ENCODE measurements around the gene ZNF585A. TPM values are rescaled to one million over a fixed set of nuclear protein-coding genes. Genes with fewer than 3 reads are reported as not detected.
"Not testable (repeated sequence)": the region's sequence is repeated elsewhere in the genome, so short reads cannot be mapped to it uniquely, and the experiment has no call there.

ZNF585A gene
- total RNA-seq (17.3 TPM), polyA plus RNA-seq (11.5 TPM)

DNA sequence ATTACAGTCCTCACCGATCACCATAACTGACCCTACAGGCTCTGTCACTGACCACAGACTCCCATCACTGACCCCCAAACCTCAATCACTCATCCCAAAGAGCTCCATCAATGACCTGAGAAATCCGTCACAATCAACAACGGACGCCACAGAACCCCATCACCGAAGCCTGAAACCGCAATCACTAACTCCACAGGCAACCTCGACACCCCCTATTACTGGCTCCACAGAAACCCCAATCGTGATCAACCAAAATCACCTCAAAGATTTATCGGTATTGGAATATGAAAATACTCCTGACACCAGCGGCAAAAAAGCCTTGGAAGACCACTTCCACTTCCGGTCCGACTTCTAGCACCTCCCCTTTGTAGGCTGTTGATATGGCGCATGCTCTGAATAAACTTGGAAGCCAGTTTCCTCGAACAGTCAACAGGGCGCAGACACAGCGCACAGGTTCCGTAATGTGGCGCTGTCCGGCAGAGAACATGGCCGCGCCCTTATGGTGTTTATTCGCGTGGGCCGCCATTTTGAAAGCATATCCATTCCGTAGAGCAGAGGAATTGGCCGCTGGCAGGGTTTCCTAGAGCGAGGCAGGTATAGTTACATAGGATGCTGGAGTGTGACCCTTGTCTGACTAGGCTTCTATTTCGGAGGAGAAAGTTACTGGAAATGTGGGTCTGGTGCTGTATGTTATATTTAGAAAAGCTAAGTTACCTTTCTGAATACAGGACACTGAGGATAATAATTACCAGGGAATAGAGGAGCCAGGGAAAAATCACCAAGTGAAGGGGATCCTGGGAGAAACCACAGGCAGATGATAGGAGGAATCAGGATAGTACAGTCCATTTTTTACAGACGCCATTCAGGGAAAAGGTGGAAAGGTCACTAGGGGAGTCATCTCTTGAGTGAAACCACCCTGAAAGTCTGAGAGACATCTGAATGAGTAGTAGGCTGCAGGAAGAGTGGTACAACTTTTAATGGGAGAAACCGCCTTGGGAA, at the start of gene ZNF585A:
TSS of gene ZNF585A (minus strand) at position 328 of the 999 bp plus-strand sequence. CDS start 2,785 bp downstream, outside the sequence.
- Histone ChIP-seq H3K4me1 (ENCODE audit: insufficient read depth) (no peaks in the 10 kb centered on the region), H3K27ac (ENCODE audit: low read depth) (peak within 1 kb of the TSS; percentile 67), H3K4me3 (ENCODE audit: low read depth, low read length) (peak within 1 kb of the TSS; percentile 73), H3K36me3 (ENCODE audit: insufficient read depth) (peaks cover 5% of the 10 kb centered on the region)
- WGBS, result 5% methylated on average over 30 of the region's 30 CpGs
- peak; percentile 95 for DNase-seq (ENCODE audit: extremely low spot score)

DNA sequence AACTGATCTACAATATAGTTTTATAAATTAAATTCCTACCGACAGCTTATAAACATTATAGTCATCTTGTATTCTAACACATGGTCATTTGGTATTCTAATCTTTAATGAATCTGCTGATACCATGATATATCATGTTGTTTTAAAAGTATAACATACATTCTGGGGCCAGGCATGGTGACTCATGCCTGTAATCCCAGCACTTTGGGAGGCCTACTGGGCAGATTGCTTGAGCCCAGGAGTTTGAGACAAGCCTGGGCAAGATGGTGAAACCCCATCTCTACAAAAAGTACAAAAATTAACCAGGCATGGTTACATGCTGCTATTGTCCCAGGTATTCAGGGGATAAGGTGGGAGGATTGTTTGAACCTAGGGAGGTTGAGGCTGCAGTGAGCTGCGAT, 48.6 kb upstream of the ZNF585A start:
- H3K27ac ChIP-seq (ENCODE audit: low read depth), result no peak overlapping the region
- 87% methylated on average over 2 of the region's 2 CpGs for WGBS
- no peaks in the 10 kb centered on the region for H3K4me1 ChIP-seq (ENCODE audit: insufficient read depth)
- no peak for DNase-seq (ENCODE audit: extremely low spot score)
- H3K4me3 ChIP-seq (ENCODE audit: low read depth, low read length), result no peak overlapping the region
- H3K36me3 ChIP-seq (ENCODE audit: insufficient read depth), result peaks cover 7% of the 10 kb centered on the region

DNA sequence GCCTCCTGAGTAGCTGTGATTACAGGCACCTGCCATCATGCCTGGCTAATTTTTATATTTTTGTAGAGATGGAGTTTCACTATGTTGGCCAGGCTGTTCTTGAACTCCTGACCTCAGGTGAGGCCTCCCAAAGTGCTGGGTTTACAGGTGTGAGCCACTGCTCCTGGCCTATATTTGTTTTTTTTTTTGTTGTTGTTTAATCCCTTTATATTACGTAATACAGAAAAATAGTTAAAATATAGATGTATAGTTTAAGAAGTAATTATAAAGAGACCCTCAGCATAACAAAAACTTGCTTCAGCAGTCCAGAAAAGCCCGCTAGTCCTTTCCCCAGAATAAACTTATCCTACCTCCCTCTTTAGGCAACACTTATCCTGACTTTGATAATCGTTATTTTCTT, 47.9 kb upstream of the ZNF585A start:
- no peak overlapping the region for H3K27ac ChIP-seq (ENCODE audit: low read depth)
- H3K4me3 ChIP-seq (ENCODE audit: low read depth, low read length), result no peak overlapping the region
- H3K36me3 ChIP-seq (ENCODE audit: insufficient read depth), result peaks cover 5% of the 10 kb centered on the region
- no peaks in the 10 kb centered on the region for H3K4me1 ChIP-seq (ENCODE audit: insufficient read depth)
- 95% methylated on average over 3 of the region's 3 CpGs for WGBS
- DNase-seq (ENCODE audit: extremely low spot score), result no peak

DNA sequence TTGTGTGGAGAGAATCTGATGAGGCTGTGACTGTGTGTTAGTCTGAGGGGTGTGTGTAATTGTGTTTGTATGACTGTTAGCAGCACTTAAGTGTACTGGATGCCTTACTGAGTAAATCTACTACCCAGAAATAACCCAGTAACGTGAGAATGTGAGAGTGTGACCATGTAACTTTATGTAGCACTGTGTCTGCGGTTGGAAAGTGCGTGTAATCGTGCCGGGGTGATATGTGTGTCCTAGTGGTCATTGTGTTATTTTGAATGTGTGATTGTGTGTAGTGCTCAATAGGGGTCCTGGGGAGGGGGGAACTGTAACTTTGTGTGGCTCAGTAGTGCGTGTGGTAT, 46.1 kb upstream of the ZNF585A start:
- 16% methylated on average over 6 of the region's 6 CpGs for WGBS
- Histone ChIP-seq H3K4me1 (ENCODE audit: insufficient read depth) (no peaks in the 10 kb centered on the region), H3K4me3 (ENCODE audit: low read depth, low read length) (peak overlapping the region; percentile 61), H3K27ac (ENCODE audit: low read depth) (peak overlapping the region; percentile 94), H3K36me3 (ENCODE audit: insufficient read depth) (peaks cover 3% of the 10 kb centered on the region)
- no peak for DNase-seq (ENCODE audit: extremely low spot score)

DNA sequence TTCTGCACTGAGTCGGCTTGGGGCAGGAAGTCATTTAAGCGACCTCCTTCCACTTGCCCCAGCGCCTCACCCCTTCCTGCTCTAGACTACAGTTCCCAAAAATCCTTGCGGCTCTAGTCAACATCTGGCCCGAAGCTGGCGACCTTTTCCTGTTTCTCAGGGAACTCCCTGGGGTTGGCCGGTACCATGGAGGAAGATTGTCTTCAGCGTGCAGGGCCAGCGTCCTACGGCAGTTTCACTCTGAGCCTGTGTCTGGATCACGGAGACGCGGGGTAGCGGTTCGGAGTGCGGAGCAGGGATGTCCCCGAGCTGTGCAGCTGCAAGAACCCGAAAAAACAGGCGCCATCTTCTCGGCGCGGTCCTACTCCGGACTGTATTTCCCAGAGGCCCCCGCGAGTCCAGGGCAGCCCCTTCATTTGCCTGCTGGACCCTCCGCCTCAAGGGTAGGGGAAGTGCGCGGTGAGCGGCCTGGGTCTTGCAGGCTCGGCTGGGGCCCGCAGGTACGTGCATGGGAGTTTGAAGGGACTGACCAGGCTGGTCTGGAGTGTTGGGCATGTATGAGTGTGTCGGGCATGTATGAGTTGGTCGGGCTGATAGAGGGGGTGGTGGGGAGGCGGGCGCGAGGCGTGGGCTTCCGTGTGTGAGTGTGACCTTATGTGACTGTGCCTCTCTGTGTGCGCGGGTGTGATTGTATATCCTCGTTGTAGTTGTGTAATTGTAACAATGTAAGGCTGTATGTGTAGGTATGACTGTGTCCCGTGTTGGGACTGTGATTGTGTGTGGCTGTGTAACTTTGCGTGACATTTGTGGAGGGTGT, 45.5 kb upstream of the ZNF585A start, which contains the start of gene ZNF383:
TSS of gene ZNF383 (plus strand) at position 440 of the 817 bp plus-strand sequence. CDS start 12,240 bp downstream, outside the sequence.
- Histone ChIP-seq H3K36me3 (ENCODE audit: insufficient read depth) (peaks cover 3% of the 10 kb centered on the region), H3K4me3 (ENCODE audit: low read depth, low read length) (peak within 1 kb of the TSS; percentile 61), H3K4me1 (ENCODE audit: insufficient read depth) (no peaks in the 10 kb centered on the region), H3K27ac (ENCODE audit: low read depth) (peak within 1 kb of the TSS; percentile 94)
- WGBS, result under 1% methylated on average over 44 of the region's 44 CpGs
- peak; percentile 91 for DNase-seq (ENCODE audit: extremely low spot score)

DNA sequence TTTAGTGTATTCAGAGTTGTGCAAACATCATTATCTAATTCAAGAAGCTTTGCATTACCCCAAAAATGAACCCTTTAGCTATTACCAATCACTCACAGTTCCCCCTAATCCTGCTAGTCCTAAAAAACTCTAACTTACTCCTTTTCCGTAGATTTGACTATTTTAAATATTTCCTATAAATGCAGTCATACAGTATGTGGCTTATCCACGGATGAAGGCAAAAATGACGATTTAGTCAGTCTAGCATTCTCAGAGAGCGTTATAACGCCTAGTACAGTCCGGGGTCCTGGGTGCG, 44.9 kb upstream of the ZNF585A start:
- Histone ChIP-seq H3K36me3 (ENCODE audit: insufficient read depth) (no peaks in the 10 kb centered on the region), H3K4me1 (ENCODE audit: insufficient read depth) (no peaks in the 10 kb centered on the region), H3K27ac (ENCODE audit: low read depth) (peak overlapping the region; percentile 41), H3K4me3 (ENCODE audit: low read depth, low read length) (peak overlapping the region; percentile 61)
- no peak for DNase-seq (ENCODE audit: extremely low spot score)
- under 1% methylated on average over 7 of the region's 7 CpGs for WGBS

DNA sequence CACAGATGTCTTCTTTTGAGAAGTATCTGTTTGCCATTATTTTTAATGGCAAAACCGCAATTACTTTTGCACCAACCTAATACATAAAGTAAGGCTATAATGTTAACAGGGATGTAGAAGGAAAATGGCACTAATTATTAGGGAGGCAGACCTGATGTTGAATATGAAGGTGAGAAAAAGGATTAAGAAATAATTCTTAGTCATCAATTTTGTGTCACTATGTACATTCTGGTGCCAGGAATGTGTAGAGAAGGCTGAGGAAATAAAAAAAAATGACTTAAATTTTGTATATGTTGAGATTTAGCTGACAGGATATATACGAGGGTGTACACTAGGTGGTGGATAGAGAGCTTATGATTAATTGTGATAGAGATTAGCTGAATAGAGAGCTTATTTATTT, 25.3 kb upstream of the ZNF585A start:
- 87% methylated on average over 2 of the region's 2 CpGs for WGBS
- H3K36me3 ChIP-seq (ENCODE audit: insufficient read depth), result peaks cover 6% of the 10 kb centered on the region
- H3K4me1 ChIP-seq (ENCODE audit: insufficient read depth), result no peaks in the 10 kb centered on the region
- DNase-seq (ENCODE audit: extremely low spot score), result no peak
- H3K27ac ChIP-seq (ENCODE audit: low read depth), result no peak overlapping the region
- no peak overlapping the region for H3K4me3 ChIP-seq (ENCODE audit: low read depth, low read length)

DNA sequence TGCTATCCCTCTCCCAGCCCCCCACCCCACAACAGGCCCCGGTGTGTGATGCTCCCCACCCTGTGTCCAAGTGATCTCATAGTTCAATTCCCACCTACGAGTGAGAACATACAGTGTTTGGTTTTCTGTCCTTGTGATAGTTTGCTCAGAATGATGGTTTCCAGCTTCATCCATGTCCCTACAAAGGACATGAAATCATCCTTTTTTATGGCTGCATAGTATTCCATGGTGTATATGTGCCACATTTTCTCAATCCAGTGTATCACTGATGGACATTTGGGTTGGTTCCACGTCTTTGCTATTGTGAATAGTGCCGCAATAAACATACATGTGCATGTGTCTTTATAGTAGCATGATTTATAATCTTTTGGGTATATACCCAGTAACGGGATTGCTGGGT, 24.6 kb upstream of the ZNF585A start:
- DNase-seq (ENCODE audit: extremely low spot score); H3K27ac ChIP-seq (ENCODE audit: low read depth); H3K36me3 ChIP-seq (ENCODE audit: insufficient read depth); H3K4me1 ChIP-seq (ENCODE audit: insufficient read depth); H3K4me3 ChIP-seq (ENCODE audit: low read depth, low read length): not testable (repeated sequence)
- WGBS, result 95% methylated on average over 5 of the region's 5 CpGs

DNA sequence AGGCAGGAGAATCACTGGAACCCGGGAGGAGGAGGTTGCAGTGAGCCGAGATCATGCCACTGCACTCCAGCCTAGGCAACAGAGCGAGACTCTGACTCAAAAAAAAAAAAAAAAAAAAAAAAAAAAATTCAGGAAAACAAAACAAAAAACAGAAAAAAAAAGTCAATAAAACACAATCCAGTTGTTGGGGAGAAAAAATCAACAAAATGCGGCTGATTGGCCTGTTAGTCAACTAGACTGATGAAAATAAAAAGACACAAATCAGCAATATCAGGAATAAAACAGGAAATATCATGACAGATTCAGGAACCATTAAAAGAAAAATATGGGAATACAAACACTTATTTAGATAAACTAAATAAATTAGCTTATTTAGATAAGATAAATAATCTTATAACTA, 22.8 kb upstream of the ZNF585A start:
- not testable (repeated sequence) for H3K4me3 ChIP-seq (ENCODE audit: low read depth, low read length); H3K27ac ChIP-seq (ENCODE audit: low read depth); DNase-seq (ENCODE audit: extremely low spot score); H3K4me1 ChIP-seq (ENCODE audit: insufficient read depth)
- WGBS, result 95% methylated on average over 4 of the region's 4 CpGs
- H3K36me3 ChIP-seq (ENCODE audit: insufficient read depth), result peaks cover 16% of the 10 kb centered on the region

DNA sequence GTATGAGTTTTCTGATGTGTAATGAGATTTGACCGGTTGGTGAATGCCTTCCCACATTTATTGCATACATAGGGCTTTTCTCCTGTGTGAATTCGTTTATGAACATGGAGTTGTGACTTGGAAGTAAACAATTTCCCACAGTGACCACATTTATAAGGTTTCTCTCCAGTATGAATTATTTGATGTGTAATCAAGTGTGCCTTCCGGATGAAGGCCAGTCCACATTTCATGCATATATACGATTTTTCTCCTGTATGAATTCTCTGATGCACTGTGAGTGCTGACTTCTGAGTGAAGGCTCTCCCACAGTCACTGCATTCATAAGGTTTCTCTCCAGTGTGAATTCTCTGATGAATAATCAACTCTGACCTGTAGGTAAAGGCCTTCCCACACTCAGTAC, 13.6 kb upstream of the ZNF585A start:
- H3K4me1 ChIP-seq (ENCODE audit: insufficient read depth); H3K27ac ChIP-seq (ENCODE audit: low read depth); DNase-seq (ENCODE audit: extremely low spot score); H3K36me3 ChIP-seq (ENCODE audit: insufficient read depth); H3K4me3 ChIP-seq (ENCODE audit: low read depth, low read length): not testable (repeated sequence)
- WGBS, result 96% methylated on average over 4 of the region's 4 CpGs

DNA sequence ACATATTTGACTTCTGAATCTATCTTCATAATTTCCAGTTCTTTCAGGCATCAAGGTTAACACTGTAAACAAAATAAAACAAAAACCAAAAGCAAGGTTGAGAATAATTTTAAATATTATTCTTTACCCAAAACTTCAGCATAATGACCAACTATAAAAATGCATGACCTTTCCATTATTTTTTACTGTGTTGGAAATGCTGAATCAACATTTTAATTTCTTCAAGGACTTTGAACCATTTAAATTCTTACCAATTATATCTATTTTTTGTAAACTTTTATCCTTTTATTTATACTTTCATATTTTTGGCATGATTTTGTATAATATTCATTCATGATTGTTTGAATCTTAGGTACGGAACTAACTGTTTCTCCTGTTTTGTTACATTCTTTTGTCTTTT, 6.9 kb downstream of the ZNF585A start:
- 98% methylated on average over 1 of the region's 1 CpG for WGBS
- no peak overlapping the region for H3K4me3 ChIP-seq (ENCODE audit: low read depth, low read length)
- DNase-seq (ENCODE audit: extremely low spot score), result no peak
- H3K27ac ChIP-seq (ENCODE audit: low read depth), result no peak overlapping the region
- H3K4me1 ChIP-seq (ENCODE audit: insufficient read depth), result no peaks in the 10 kb centered on the region
- H3K36me3 ChIP-seq (ENCODE audit: insufficient read depth), result peaks cover 23% of the 10 kb centered on the region

DNA sequence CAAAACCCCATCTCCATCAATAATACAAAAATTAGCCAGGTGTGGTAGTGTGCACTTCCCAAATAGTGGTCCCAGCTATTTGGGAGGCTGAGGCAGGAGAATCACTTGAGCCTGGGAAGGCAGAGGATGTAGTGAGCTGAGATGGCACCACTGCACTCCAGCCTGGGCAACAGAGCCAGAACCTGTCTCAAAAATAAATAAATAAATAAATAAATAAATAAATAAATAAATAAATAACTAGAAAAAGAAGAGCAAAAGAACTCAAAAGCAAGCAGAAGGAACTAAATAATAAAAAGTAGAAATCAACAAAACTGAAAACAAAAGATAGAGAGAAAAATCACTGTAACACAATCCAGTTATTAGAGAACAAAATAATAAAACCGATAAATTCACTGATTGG, 12.3 kb downstream of the ZNF585A start:
- no peak for DNase-seq (ENCODE audit: extremely low spot score)
- H3K27ac ChIP-seq (ENCODE audit: low read depth), result no peak overlapping the region
- no peak overlapping the region for H3K4me3 ChIP-seq (ENCODE audit: low read depth, low read length)
- peaks cover 21% of the 10 kb centered on the region for H3K36me3 ChIP-seq (ENCODE audit: insufficient read depth)
- no peaks in the 10 kb centered on the region for H3K4me1 ChIP-seq (ENCODE audit: insufficient read depth)
- 98% methylated on average over 1 of the region's 1 CpG for WGBS

DNA sequence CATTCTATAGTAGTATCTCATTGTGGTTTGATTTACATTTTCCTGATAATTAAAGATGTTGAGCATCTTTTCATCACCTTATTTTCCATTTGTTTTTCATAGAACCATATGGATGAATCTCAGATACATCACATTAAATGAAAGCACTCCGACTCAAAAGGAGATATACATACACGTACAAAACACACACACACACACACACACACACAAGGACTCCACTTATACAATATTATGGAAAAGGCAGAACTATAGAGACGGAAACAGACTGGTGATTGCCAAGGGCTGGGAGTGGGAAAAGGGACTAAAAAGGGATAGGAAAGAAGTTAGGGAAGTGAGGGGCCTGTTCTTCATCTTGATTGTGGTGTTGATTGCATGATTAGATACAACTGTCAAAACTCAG, 24.3 kb downstream of the ZNF585A start:
- DNase-seq (ENCODE audit: extremely low spot score), result no peak
- H3K4me3 ChIP-seq (ENCODE audit: low read depth, low read length), result no peak overlapping the region
- H3K36me3 ChIP-seq (ENCODE audit: insufficient read depth), result peaks cover 5% of the 10 kb centered on the region
- H3K4me1 ChIP-seq (ENCODE audit: insufficient read depth), result no peaks in the 10 kb centered on the region
- WGBS, result 97% methylated on average over 3 of the region's 3 CpGs
- no peak overlapping the region for H3K27ac ChIP-seq (ENCODE audit: low read depth)

DNA sequence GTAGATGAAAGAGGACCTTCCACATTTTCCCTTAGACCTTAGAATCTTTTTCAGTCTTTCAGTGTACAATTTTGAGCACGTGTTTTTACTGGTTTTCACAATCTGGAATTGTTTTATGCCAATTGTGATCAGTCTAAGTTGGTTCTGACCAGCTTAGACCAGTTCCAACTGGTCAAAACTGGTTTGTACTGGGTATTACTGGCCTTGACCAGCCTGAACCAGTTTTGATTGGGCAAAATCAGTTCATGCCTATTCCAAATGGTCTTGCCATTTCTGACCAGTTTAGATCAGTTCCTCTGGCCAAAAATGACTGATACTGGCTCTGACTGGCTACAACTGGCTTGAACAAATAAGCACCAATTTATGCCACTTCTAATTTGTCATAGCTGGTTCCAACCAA, 36.4 kb downstream of the ZNF585A start:
- WGBS, result 12% methylated on average over 1 of the region's 1 CpG
- DNase-seq (ENCODE audit: extremely low spot score), result no peak
- H3K36me3 ChIP-seq (ENCODE audit: insufficient read depth), result no peaks in the 10 kb centered on the region
- no peak overlapping the region for H3K4me3 ChIP-seq (ENCODE audit: low read depth, low read length)
- H3K4me1 ChIP-seq (ENCODE audit: insufficient read depth), result no peaks in the 10 kb centered on the region
- H3K27ac ChIP-seq (ENCODE audit: low read depth), result no peak overlapping the region

All from urinary bladder (tissue), 4 donors.